ENCODE results near the gene HSP90AB1. TPM values are rescaled to one million over a fixed set of nuclear protein-coding genes. Genes with fewer than 3 reads are reported as not detected.

HSP90AB1 gene
- total and polyA plus RNA-seq, 7 donors, result 182 to 569 (median 484) TPM

DNA sequence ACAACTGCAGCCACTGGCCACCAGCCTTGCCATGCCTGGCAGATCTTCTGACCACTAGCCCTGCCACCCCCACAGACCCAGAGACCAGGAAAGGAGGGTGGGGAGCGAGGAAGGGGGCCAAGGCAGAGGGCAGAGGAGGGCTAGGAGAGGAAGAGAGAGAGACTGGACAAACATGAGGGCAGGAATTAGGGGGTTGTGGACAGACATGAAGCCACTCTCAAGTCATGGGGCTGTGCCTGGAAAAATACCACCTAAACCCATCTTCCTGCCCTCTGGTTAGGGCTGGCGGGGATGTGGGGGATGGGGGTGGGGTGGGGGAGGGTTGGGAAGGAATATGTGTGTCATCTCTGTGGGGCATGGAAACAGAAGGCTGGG lies 25.0 kb upstream of the HSP90AB1 start:
- H3K27ac ChIP-seq, result peak overlapping the region; percentile 94 to 98 (median 97)
- TF ChIP-seq EP300 (IDR thresholded peaks at IDR 0.05) (no peak), POLR2A (IDR thresholded peaks at IDR 0.05) (no peak), POLR2AphosphoS5 (IDR thresholded peaks at IDR 0.05) (no peak)
- TF ChIP-seq, protein P1, sequence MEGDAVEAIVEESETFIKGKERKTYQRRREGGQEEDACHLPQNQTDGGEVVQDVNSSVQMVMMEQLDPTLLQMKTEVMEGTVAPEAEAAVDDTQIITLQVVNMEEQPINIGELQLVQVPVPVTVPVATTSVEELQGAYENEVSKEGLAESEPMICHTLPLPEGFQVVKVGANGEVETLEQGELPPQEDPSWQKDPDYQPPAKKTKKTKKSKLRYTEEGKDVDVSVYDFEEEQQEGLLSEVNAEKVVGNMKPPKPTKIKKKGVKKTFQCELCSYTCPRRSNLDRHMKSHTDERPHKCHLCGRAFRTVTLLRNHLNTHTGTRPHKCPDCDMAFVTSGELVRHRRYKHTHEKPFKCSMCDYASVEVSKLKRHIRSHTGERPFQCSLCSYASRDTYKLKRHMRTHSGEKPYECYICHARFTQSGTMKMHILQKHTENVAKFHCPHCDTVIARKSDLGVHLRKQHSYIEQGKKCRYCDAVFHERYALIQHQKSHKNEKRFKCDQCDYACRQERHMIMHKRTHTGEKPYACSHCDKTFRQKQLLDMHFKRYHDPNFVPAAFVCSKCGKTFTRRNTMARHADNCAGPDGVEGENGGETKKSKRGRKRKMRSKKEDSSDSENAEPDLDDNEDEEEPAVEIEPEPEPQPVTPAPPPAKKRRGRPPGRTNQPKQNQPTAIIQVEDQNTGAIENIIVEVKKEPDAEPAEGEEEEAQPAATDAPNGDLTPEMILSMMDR (IDR thresholded peaks at IDR 0.05), result no peak
- intact Hi-C loops (cut with DNase I), result loop anchor here (1.0 to 5.0 kb wide), 3 partner anchors 12 to 450 kb away; partner anchors contain the start of genes MRPL14, TMEM63B and VEGFA
- H3K9me3 ChIP-seq, result no peaks in the 10 kb centered on the region
- H3K4me3 ChIP-seq, result peak overlapping the region; percentile 63 to 78 (median 68)
- no peaks in the 10 kb centered on the region for H3K36me3 ChIP-seq
- WGBS, 2 donors, result 30 to 75% methylated on average over 2 of the region's 2 CpGs
- H3K27me3 ChIP-seq, result no peaks in the 10 kb centered on the region
- peaks cover 0 to 94% (median 89%) of the 10 kb centered on the region in 4 donors for H3K4me1 ChIP-seq
- DNase-seq, result no peak

- H3K27me3 ChIP-seq, result no peaks in the 10 kb centered on the region
- H3K9me3 ChIP-seq, result no peaks in the 10 kb centered on the region
- peak overlapping the region; percentile 94 to 98 (median 97) for H3K27ac ChIP-seq
- no peaks in the 10 kb centered on the region for H3K36me3 ChIP-seq
- H3K4me3 ChIP-seq, result peak overlapping the region; percentile 63 to 78 (median 68)
- intact Hi-C loops (cut with DNase I), result loop anchor here (5.0 kb wide), 2 partner anchors 95 to 450 kb away; partner anchors contain the start of genes MRPL14, TMEM63B and VEGFA
- no peak for TF ChIP-seq POLR2AphosphoS5 (IDR thresholded peaks at IDR 0.05)
- TF ChIP-seq EP300 (IDR thresholded peaks at IDR 0.05), result no peak
- WGBS, 2 donors, result 17 to 28% methylated on average over 26 of the region's 26 CpGs
- peak; percentile 73 for DNase-seq
- H3K4me1 ChIP-seq, result peaks cover 0 to 94% (median 89%) of the 10 kb centered on the region in 4 donors
Observed at GRCh38 chr6:44222486-44223318, 24.2 kb upstream of the HSP90AB1 start.

DNA sequence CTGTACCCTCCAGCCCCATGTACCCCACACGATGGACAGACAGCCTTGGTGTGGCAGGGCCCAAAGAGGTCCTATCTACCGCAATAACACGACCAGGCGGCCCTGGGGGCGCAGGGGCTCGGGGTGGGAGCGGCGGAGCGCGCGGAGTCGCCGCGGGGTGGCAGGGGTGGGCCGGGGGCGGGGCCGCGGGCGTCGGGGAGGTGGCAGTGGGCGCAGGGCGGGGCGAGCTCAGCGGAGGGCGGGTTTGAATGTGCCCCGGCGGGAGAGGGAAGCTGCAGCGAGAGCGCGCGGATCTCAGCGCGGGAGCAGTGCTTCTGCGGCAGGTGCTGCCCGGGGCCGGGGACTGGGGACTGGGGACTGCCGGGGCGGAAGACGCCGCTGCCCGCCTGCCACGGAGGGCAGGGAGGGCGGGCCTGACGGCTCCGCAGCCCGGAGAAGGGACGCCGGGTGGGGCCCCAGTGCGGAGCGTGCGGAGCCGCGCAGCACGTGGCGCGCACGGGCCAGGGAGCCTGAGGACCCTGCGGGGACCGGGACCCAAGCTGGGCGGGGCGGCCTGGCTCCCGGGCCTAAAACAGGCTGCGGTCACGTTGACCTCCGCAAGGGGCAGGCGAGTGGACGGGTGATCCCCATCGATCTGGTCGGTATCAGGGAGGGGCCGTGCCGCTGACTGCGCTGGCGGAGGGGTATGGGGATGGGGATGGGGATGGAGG lies 23.4 kb upstream of the HSP90AB1 start, which contains the start of gene SLC29A1:
Gene SLC29A1 (plus strand): TSS at position 277 of the 710 bp plus-strand sequence. CDS start 3,719 bp downstream, outside the sequence.
- DNase-seq, result peak; percentile 91
- 1% methylated on average over 73 of the region's 73 CpGs for WGBS, 2 donors

GRCh38 chr6:44224029-44224964 lies 22.6 kb upstream of the HSP90AB1 start:
- Histone ChIP-seq H3K36me3 (peaks cover 0 to 5% (median under 1%) of the 10 kb centered on the region in 4 donors), H3K27me3 (no peaks in the 10 kb centered on the region), H3K4me1 (peaks cover 0 to 94% (median 91%) of the 10 kb centered on the region in 4 donors), H3K9me3 (no peaks in the 10 kb centered on the region), H3K27ac (peak overlapping the region; percentile 94 to 98 (median 97)), H3K4me3 (peak overlapping the region; percentile 63 to 78 (median 68))
- no peak for TF ChIP-seq EP300 (IDR thresholded peaks at IDR 0.05)
- no peak for TF ChIP-seq POLR2A (IDR thresholded peaks at IDR 0.05)
- peak in 2 of 4 donors; percentile 2 to 25 for TF ChIP-seq POLR2AphosphoS5 (IDR thresholded peaks at IDR 0.05)
- DNase-seq, result peak; percentile 75
- intact Hi-C loops (cut with DNase I), result loop anchor here (5.0 kb wide), 2 partner anchors 97 to 452 kb away; partner anchors contain the start of genes MRPL14, TMEM63B and VEGFA
- 7 to 13% methylated on average over 18 of the region's 18 CpGs for WGBS, 2 donors

More for the DNA sequence above, 23.4 kb upstream of the HSP90AB1 start, which contains the start of gene SLC29A1:
- intact Hi-C loops (cut with DNase I), result loop anchor here (5.0 kb wide), 2 partner anchors 96 to 451 kb away; partner anchors contain the start of genes MRPL14, TMEM63B and VEGFA
- TF ChIP-seq, protein P1 (IDR thresholded peaks at IDR 0.05), result peak in 1 of 4 experiments; percentile 20
- peak; percentile 82 to 90 (median 88) for TF ChIP-seq POLR2AphosphoS5 (IDR thresholded peaks at IDR 0.05)
- no peak for TF ChIP-seq POLR2A (IDR thresholded peaks at IDR 0.05)
- Histone ChIP-seq H3K36me3 (no peaks in the 10 kb centered on the region), H3K27ac (peak within 1 kb of the TSS; percentile 94 to 98 (median 97)), H3K9me3 (no peaks in the 10 kb centered on the region), H3K27me3 (no peaks in the 10 kb centered on the region), H3K4me1 (peaks cover 0 to 94% (median 89%) of the 10 kb centered on the region in 4 donors), H3K4me3 (peak within 1 kb of the TSS; percentile 63 to 78 (median 68))
